Measurements from ENCODE around the gene PPIP5K1.

Gene PPIP5K1

DNA sequence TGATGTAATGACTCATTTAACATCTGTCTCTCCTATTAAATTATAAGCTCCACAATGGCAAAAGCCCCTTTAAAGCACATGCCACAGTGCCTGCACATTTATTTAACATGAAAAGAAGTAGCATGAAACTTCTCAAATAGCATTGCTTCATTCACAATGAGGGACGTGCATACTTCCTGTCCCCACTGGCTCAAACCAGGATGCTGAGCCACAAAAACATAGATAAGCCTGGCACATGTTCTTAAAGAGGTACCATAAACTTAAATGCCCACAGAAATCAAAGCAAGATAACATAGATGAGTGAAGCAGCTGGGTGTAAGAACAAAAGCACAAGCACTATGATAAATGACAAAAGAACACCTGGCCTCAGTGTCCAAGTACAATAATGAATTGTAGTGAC lies 100.8 kb downstream of the PPIP5K1 start:
- no peak overlapping the region for H2AFZ ChIP-seq (ENCODE audit: low read depth, low read length)
- no peak overlapping the region for H3K27ac ChIP-seq (ENCODE audit: low read length)
- TF ChIP-seq EZH2 (IDR thresholded peaks at IDR 0.05; ENCODE audit: borderline replicate concordance, low read depth, low read length, severe bottlenecking) (no peak), CTCF (IDR thresholded peaks at IDR 0.05; ENCODE audit: borderline replicate concordance, extremely low read depth, low read length, poor library complexity, severe bottlenecking) (no peak)
- H3K4me2 ChIP-seq (ENCODE audit: insufficient read depth, low read length) = no peak overlapping the region
- peaks cover 35% of the 10 kb centered on the region for H3K36me3 ChIP-seq (ENCODE audit: insufficient read depth, low read length)
- no peaks in the 10 kb centered on the region for H4K20me1 ChIP-seq (ENCODE audit: insufficient read depth, low read length)
- H3K27me3 ChIP-seq (ENCODE audit: insufficient read depth, low read length, poor library complexity) = no peaks in the 10 kb centered on the region
- no peak overlapping the region for H3K4me3 ChIP-seq (ENCODE audit: low read depth in 1 of 2, low read length in 2 of 2)
- DNase-seq (no peak), ATAC-seq (ENCODE audit: insufficient read depth, low read depth) (no peak)
- H3K9ac ChIP-seq (ENCODE audit: low read depth, low read length) = no peak overlapping the region
- no peaks in the 10 kb centered on the region for H3K9me3 ChIP-seq (ENCODE audit: insufficient read depth, low read length, severe bottlenecking)
- peaks cover 15% of the 10 kb centered on the region for H3K79me2 ChIP-seq (ENCODE audit: insufficient read depth, low read length)
- H3K4me1 ChIP-seq (ENCODE audit: insufficient read depth, low read length) = peaks cover 31% of the 10 kb centered on the region

GRCh38 chr15:43488790-43489189 lies 101.2 kb downstream of the PPIP5K1 start:
- Histone ChIP-seq H3K36me3 (ENCODE audit: insufficient read depth, low read length) (peaks cover 35% of the 10 kb centered on the region), H3K27me3 (ENCODE audit: insufficient read depth, low read length, poor library complexity) (no peaks in the 10 kb centered on the region), H3K9me3 (ENCODE audit: insufficient read depth, low read length, severe bottlenecking) (no peaks in the 10 kb centered on the region), H3K4me3 (ENCODE audit: low read depth in 1 of 2, low read length in 2 of 2) (no peak overlapping the region), H2AFZ (ENCODE audit: low read depth, low read length) (no peak overlapping the region), H3K9ac (ENCODE audit: low read depth, low read length) (no peak overlapping the region), H4K20me1 (ENCODE audit: insufficient read depth, low read length) (no peaks in the 10 kb centered on the region), H3K4me1 (ENCODE audit: insufficient read depth, low read length) (peaks cover 29% of the 10 kb centered on the region), H3K4me2 (ENCODE audit: insufficient read depth, low read length) (no peak overlapping the region), H3K27ac (ENCODE audit: low read length) (no peak overlapping the region), H3K79me2 (ENCODE audit: insufficient read depth, low read length) (peaks cover 15% of the 10 kb centered on the region)
- no peak for DNase-seq
- no peak for TF ChIP-seq EZH2 (IDR thresholded peaks at IDR 0.05; ENCODE audit: borderline replicate concordance, low read depth, low read length, severe bottlenecking)
- ATAC-seq (ENCODE audit: insufficient read depth, low read depth) = no peak

GRCh38 chr15:43487271-43487895 lies 102.6 kb downstream of the PPIP5K1 start:
- H3K9ac ChIP-seq (ENCODE audit: low read depth, low read length) = no peak overlapping the region
- no peak for ATAC-seq (ENCODE audit: insufficient read depth, low read depth)
- peaks cover 21% of the 10 kb centered on the region for H3K4me1 ChIP-seq (ENCODE audit: insufficient read depth, low read length)
- peaks cover 39% of the 10 kb centered on the region for H3K36me3 ChIP-seq (ENCODE audit: insufficient read depth, low read length)
- no peaks in the 10 kb centered on the region for H4K20me1 ChIP-seq (ENCODE audit: insufficient read depth, low read length)
- no peak overlapping the region for H3K4me2 ChIP-seq (ENCODE audit: insufficient read depth, low read length)
- no peak overlapping the region for H3K27ac ChIP-seq (ENCODE audit: low read length)
- H3K9me3 ChIP-seq (ENCODE audit: insufficient read depth, low read length, severe bottlenecking) = no peaks in the 10 kb centered on the region
- H3K79me2 ChIP-seq (ENCODE audit: insufficient read depth, low read length) = peaks cover 12% of the 10 kb centered on the region
- no peak for DNase-seq
- TF ChIP-seq CTCF (IDR thresholded peaks at IDR 0.05; ENCODE audit: borderline replicate concordance, extremely low read depth, low read length, poor library complexity, severe bottlenecking) = no peak
- TF ChIP-seq EZH2 (IDR thresholded peaks at IDR 0.05; ENCODE audit: borderline replicate concordance, low read depth, low read length, severe bottlenecking) = no peak
- no peak overlapping the region for H2AFZ ChIP-seq (ENCODE audit: low read depth, low read length)
- no peak overlapping the region for H3K4me3 ChIP-seq (ENCODE audit: low read depth in 1 of 2, low read length in 2 of 2)
- no peaks in the 10 kb centered on the region for H3K27me3 ChIP-seq (ENCODE audit: insufficient read depth, low read length, poor library complexity)

DNA sequence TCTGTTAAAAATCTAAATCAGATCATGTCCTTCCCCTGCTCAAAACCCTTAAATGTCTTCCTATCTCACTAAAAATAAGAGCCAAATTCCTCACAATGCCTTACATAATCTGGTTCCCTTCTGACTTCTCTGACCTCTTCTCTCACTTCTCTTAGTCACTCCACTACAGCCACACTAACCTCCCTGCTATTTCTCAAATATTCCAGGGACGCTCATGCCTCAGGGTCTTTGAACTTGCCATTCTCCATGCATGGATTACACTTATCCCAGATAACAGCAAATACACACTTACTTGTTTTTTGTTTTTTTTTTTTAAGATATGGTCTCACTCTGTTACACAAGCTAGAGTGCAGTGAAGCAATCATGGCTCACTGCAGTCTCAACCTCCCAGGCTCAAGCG lies 105.6 kb downstream of the PPIP5K1 start:
- H3K27ac ChIP-seq (ENCODE audit: low read length) = no peak overlapping the region
- peaks cover 34% of the 10 kb centered on the region for H3K36me3 ChIP-seq (ENCODE audit: insufficient read depth, low read length)
- H2AFZ ChIP-seq (ENCODE audit: low read depth, low read length) = no peak overlapping the region

More for the DNA sequence above, 105.6 kb downstream of the PPIP5K1 start:
- no peak overlapping the region for H3K4me3 ChIP-seq (ENCODE audit: low read depth in 1 of 2, low read length in 2 of 2)
- ATAC-seq (ENCODE audit: insufficient read depth, low read depth) = no peak
- no peaks in the 10 kb centered on the region for H3K27me3 ChIP-seq (ENCODE audit: insufficient read depth, low read length, poor library complexity)
- DNase-seq = no peak
- no peaks in the 10 kb centered on the region for H3K79me2 ChIP-seq (ENCODE audit: insufficient read depth, low read length)
- peaks cover 4% of the 10 kb centered on the region; the same call in 1 of the 2 replicates for H3K4me1 ChIP-seq (ENCODE audit: insufficient read depth, low read length)
- H4K20me1 ChIP-seq (ENCODE audit: insufficient read depth, low read length) = no peaks in the 10 kb centered on the region
- TF ChIP-seq EZH2 (IDR thresholded peaks at IDR 0.05; ENCODE audit: borderline replicate concordance, low read depth, low read length, severe bottlenecking) (no peak), CTCF (IDR thresholded peaks at IDR 0.05; ENCODE audit: borderline replicate concordance, extremely low read depth, low read length, poor library complexity, severe bottlenecking) (no peak)
- H3K4me2 ChIP-seq (ENCODE audit: insufficient read depth, low read length) = no peak overlapping the region
- no peak overlapping the region for H3K9ac ChIP-seq (ENCODE audit: low read depth, low read length)
- no peaks in the 10 kb centered on the region for H3K9me3 ChIP-seq (ENCODE audit: insufficient read depth, low read length, severe bottlenecking)

All from DND-41 (cell line).